GM18520 (cell line): Measurements from ENCODE around the gene MAML3.

Experiments used
- ATAC-seq: cut with Tn5 transposase; IDR thresholded peaks from one replicate; pipeline ENCODE4 v1.9.1; 2021; ENCODE audit not compliant: unreplicated experiment

MAML3 gene

GRCh38 chr4:140153718-140154571 is at the start of gene MAML3:
TSS of gene MAML3 (minus strand) at chr4:140154184. CDS start at chr4:140153327, 857 bp downstream.
- no peak for ATAC-seq

DNA sequence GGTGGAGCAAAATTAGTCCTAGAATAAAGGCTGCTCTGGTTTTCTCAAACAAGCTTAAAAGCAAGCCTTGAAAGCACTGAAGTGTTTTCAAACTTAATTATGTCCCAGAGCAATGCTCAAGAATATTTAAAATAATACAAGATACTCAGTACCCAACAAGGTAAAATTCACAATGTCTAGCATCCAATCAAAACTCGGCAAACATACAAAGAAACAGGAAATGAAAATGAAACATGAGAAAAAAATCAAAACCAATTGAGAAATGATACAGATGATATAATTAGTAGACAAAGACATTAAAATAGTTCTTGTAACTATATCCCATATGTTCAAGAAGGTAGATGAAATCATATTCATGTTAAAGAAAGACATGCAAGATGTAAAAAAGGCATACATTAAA is 45.0 kb upstream of the MAML3 start:
- ATAC-seq, result no peak

GRCh38 chr4:140195806-140196205 is 41.8 kb upstream of the MAML3 start:
- no peak for ATAC-seq

- no peak for ATAC-seq
Observed at GRCh38 chr4:140189805-140190204, 35.8 kb upstream of the MAML3 start.

DNA sequence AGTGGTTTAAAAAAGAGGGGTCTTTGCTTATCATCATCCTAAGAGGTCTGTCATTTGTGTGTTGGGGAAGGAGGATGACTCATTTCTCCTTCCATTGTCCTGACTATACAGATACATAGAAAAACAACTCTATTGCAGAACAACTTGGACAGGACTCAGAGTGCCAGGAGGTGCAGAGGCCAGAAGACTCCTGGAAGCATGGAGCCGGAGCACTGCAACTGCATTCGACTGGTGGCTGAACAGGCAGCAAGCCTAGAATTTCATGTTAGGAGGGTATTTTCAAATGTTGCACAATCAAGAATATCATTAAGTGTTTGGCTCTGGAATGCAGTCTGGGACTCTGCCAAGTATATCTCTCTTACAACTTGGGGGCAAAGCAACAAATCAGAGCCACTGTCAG is 35.0 kb upstream of the MAML3 start:
- ATAC-seq, result no peak

DNA sequence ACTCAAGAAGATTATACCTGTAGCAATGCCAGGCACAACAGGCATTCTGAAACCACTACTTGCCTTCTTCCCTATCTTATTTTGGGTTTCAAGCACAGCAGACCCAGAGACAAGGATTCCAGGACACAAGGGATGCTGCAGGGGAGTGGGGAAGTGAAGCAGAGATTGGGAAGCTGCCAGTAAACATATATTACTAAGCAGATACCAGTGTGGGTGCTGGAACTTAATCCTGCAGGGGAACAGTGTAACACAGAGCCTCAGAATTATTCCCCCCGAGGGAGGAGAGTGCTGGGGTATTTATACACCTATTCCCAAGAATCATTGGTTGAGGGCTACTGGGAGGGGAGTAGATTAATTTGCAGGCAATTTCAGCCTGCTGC is 33.3 kb upstream of the MAML3 start:
- ATAC-seq, result no peak

DNA sequence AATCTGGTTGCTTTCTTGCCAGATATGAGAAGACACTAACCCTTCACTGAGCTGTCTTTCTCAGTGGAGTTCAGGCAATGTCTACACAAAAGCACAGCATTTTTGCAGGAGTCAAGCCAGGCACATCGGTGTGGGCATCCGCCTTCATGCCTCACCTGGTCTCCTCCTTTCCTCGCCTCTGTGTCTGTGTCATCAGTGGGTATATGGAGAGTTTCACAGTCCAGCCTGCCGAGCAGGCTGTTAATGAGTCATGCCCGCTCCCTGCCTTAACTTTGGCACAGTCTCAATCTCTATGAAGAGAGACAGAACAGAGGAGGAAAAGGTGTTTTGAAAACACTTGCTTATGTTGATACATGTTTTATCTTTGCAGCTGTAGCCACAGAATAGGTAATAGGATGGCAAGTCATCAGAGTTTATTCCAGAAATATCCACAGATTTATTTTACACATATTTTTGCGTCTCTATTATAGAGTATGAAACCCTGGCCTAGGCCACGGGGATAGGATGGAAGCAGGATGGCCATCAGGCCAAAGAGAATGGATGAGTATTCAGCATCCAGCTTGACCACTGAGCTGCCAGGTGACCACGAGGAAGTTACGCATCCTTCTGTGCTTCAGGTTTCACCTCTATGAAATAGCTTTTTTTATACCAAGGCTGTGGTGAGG is 32.8 kb upstream of the MAML3 start:
- no peak for ATAC-seq

- no peak for ATAC-seq
Observed at GRCh38 chr4:140186082-140186438, 32.1 kb upstream of the MAML3 start.

DNA sequence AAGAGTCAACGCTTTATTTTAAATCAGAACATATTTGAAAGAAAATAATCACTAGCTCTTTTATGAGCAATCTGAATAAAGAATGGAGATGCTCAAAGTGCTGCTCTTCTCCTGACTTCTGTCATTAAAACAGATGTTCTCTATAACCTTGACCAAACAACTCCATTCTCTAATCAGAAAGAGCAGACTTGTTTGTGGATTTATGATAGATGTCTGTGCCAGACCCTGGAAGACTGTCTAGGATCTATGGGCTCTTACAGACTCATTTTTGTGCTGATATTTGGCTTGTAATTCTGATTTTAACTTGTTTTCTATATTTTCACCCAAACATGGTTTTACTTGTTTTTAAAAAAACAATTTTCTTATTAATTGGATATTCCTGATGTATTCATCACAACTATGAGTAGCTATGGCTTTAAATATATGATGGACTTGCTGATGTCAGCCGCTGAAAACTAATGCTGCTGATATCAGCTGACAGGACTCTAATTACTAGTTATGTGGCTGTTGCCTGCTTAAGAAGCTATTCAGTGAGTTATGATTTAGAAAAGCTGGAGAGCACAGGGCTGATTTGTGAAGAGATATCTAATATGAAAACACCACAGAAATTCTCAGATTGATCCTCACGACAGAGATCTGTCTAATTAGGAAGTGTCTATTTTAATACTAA is 31.6 kb upstream of the MAML3 start:
- ATAC-seq, result no peak

DNA sequence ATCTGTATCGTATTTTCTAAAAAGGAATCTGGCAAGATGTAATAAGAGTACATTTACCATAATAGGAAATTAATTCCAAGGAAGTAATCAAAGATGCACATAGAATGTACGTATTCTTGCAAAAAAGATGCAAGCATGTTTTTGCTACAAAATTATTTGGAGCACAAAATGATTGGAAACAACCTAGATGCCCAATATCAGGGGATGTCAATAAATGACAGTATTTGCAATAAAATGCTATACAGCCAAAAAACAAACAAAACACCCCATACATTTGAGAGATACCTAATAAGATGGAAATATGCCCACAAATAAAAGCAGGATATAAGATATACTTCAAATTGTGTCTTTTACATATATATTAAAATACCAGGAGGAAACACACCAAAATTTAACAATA is 29.3 kb upstream of the MAML3 start:
- no peak for ATAC-seq

GRCh38 chr4:140180577-140180976 is 26.6 kb upstream of the MAML3 start:
- no peak for ATAC-seq

DNA sequence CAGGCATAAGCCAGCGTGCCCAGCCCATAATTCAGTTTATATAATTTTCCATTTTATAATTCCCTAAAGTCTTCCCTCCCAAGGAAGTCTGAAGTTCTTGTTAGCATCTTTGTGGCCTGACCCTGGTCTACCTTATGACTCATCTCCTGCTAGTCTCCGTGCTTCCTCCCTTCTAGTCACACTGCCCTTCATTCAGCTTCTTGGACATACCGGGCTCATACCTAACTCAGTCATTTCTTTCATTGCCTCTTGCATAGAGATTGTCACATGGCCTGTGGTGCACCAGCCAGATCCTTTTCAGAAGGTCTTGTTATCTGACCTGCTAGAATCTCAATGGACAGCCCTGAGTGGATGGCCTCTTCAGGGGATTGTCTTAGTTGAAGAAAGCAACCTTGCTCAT is 22.8 kb upstream of the MAML3 start:
- ATAC-seq, result no peak

DNA sequence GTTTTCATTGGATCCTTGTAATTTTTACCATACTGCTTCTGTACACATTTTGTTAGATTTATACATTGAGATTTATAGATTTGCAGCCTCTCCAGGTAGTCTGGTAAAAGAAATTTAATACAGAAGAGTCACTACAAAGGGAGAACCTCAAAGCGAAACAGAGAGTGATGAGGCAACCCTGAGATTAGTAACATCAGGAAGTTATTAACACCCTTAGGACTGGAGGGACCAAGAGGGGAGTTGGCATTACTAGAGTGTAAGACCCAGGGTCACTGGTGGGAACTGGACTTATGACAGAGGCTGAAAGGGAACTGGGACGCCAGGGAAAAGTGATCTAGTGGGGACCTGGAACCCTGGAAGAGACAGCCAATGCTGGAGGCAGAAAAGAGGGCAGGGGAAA is 20.6 kb upstream of the MAML3 start:
- no peak for ATAC-seq

GRCh38 chr4:140172960-140173359 is 19.0 kb upstream of the MAML3 start:
- ATAC-seq, result no peak

DNA sequence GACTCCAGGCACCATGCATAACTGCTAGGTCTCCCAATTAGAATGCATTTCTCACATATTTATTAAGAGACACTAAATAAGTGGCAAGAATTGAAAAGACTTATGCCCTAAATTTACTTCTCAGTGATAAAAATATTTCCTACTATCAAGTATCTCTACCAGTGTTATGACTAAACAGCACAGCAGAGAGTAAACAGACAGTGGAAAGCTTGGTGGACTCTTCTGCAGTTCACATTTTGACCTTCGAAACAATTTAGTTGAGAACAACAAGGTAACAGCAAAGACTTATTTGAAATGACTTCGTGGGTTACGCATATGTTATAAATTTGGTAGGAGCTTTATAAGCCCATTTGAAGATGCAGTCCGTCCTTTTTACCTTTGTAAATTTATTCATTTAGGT is 16.3 kb upstream of the MAML3 start:
- no peak for ATAC-seq

DNA sequence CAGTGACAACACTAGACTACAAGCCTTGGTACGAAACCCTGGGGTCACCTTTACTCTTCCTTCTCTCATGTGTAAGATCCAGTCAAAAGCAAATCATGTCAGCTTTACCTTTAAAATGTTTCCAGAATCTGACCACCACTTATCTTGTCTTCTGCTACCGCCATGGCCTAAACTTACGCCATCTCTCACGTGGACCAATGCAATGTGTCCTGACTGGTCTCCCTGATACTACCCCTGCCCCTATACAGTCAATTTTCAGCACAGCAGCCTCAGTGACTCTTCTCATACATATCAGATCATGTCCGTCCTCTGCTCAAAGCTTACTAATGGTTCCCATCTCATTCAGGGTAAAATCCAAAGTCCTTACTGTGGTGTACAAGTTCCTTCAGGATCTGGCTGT is 15.0 kb upstream of the MAML3 start:
- no peak for ATAC-seq

- no peak for ATAC-seq
Observed at GRCh38 chr4:140168474-140168873, 14.5 kb upstream of the MAML3 start.

DNA sequence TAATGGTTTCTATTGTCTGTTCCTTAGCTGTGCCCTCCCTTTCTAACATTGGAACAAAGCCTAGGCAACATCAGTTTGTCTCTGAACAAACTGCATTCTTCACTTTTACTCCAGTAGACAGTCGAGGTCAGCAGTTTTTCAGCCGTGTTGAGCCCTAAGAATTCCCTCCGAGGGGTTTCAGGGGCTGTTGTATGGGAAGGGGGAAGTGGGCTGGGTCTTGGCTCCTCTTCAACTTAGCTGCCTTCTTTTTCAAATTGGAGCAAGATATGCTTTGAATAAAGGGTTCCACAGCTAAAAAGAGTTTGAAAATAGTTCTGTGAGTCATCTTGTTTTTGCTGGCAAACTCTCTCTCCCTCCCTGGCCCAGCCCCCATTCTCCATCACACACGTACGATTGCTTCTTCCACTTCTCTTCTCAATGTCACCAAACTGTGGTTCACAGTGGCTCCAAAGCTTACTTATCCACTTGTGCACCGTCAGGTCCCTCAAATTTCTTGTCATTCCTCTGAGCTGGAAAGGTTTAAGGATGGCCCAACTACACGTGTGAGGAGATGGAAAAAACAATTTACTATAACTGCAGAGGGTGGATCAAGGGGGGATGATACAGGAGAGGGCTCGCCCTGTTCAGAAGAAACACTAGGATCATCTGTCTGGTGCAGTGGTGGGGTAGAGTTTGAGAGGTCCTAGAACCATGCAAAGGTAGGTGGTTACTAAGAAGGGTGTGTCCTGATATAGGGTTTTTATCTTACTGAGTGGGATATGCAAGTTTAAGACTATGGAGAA is 9.2 kb upstream of the MAML3 start:
- no peak for ATAC-seq

DNA sequence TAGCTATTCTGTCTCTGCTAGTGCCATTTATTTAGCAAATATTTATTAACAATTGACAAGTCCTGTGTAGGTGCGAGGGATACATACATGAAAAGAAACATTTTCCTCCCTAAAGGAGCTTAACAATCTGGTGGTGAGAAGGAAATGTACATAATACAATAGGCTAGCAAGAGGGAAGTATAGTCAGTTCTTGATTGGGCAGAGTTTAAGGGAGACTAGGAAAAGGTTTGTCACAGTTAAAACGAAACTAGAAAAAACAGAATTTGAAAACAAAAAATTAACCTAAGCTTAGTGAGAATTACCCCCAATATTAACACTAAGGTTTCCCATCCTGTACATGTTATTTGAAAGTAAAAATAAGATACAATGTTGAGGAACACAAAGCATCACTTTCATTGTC is 8.6 kb upstream of the MAML3 start:
- ATAC-seq, result no peak

DNA sequence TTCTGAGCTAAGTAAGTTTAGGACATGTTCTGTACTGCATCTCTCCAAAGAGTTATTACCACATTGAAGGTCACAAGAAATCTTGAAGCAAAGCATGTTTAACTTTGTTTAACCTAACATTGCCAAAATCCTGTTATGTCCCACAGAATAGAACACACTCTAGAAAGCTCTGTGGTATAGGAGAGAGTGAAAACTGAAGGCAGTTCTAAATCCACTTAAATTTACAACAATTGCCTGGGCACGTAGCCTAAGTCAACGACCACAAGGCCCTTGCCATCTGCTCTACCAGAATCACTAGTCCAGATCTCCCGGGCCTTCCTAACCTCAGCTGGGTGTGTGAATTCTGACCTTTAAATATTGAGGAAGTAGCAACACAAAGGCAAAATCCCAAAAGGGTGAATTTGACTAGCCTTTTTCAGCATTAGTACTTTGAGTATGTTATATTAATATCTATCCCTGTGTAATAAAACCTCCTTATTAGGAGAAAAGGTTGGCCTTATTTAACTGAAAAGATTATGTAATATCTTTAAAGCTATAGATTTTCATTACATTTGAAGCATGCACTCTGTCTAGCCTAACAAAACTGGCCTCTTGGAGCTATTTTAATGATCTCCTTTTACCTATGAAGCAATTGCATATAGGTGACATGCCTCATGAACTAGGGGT is 4.5 kb upstream of the MAML3 start:
- ATAC-seq, result no peak

DNA sequence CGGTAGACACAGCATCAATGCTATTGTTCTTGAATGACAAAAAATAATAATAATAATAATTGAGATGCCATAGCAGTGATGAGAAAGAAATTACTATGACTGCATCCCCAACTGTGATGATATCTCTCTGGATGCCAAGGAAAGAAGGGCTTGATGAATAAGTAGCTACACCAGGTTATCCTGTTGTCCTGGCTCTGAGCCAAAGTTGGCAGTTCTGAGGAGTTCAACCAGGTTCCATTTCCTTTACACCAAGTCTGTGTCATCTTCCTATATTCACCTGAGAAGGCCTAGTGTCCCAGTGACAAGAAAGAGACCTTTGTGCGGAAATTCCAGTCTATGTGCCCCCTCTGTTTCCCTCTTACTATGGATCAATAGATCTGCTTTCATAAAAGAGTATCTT is 3.4 kb upstream of the MAML3 start:
- ATAC-seq, result no peak
